ENCODE data around the gene SYCP2. TPM values are rescaled to one million over a fixed set of nuclear protein-coding genes. Genes with fewer than 3 reads are reported as not detected.

The SYCP2 gene
- total RNA-seq, 1 donor from 2014 or later: 2.5 TPM

DNA sequence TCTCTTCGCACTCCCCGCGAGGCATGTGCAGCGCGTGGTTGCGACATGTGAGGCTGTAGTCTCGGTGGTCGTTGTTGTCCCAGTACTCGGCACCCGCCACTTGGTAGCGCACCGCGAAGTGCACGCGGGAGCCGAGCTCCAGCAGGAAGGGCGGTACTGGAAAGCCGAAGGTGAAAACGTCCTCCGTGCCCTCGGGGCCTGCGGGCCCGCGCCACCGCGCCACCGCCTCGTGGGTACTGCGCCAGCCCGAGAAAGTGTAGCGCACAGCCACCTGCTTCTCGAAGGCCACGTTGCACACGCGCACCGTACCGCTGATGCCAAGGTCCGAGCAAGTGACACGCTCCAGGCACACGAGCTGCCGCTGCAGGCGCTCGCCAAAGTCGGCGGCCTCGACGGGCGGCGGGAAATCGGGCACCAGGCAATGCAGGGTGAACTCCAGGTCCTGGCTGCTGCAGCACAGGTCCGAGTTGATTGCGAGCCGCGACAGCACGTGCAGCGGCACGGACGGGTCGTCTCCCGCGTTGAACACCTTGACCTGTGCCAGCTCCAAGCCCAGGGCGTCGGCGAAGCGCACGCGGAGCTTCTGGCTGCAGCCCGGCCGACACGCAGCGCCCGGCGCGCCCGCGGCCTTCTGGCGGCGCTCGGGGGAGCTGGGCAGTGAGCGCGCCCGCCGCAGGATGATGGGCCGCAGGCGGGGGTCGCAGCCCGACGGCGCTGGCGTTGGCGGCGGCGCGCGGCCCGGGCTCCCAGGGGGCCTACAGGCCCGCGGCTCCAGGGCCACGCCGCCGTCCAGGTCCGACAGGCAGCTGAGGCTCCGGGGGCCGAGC is 5.8 kb upstream of the SYCP2 start:
- peak; percentile 85 for DNase-seq (ENCODE audit: low spot score)
- Mint-ChIP-seq H3K9me3 (ENCODE audit: low read depth) (no peaks in the 10 kb centered on the region), H3K36me3 (ENCODE audit: low read depth) (peaks cover 2% of the 10 kb centered on the region), H3K27me3 (ENCODE audit: low read depth) (no peaks in the 10 kb centered on the region), H3K4me3 (ENCODE audit: unreplicated experiment) (peak overlapping the region; percentile 87), H3K4me1 (ENCODE audit: low read depth) (peaks cover 36% of the 10 kb centered on the region), H3K27ac (ENCODE audit: unreplicated experiment) (no peak overlapping the region)
- TF ChIP-seq, protein P1, sequence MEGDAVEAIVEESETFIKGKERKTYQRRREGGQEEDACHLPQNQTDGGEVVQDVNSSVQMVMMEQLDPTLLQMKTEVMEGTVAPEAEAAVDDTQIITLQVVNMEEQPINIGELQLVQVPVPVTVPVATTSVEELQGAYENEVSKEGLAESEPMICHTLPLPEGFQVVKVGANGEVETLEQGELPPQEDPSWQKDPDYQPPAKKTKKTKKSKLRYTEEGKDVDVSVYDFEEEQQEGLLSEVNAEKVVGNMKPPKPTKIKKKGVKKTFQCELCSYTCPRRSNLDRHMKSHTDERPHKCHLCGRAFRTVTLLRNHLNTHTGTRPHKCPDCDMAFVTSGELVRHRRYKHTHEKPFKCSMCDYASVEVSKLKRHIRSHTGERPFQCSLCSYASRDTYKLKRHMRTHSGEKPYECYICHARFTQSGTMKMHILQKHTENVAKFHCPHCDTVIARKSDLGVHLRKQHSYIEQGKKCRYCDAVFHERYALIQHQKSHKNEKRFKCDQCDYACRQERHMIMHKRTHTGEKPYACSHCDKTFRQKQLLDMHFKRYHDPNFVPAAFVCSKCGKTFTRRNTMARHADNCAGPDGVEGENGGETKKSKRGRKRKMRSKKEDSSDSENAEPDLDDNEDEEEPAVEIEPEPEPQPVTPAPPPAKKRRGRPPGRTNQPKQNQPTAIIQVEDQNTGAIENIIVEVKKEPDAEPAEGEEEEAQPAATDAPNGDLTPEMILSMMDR (IDR thresholded peaks at IDR 0.05): no peak

DNA sequence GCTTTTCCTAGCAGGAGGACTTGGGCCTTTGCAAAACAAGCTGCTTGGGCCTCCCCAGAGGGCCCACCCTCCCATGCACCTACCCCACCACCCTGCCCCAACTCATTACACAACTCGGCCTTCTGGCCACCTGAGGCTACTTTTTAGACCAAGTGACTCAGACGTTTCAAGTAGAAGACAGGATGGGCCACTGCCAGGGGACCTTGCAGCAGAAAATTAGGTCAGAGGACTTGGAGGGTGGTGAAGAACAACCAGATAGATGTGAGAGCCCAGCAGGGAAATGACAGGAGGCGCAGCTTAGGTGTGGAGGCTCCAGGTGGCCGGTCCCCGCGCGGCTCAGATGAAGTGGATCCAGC is 5.2 kb upstream of the SYCP2 start:
- peak overlapping the region; percentile 72 for H3K4me3 Mint-ChIP-seq (ENCODE audit: unreplicated experiment)
- no peaks in the 10 kb centered on the region for H3K36me3 Mint-ChIP-seq (ENCODE audit: low read depth)
- no peaks in the 10 kb centered on the region for H3K27me3 Mint-ChIP-seq (ENCODE audit: low read depth)
- H3K27ac Mint-ChIP-seq (ENCODE audit: unreplicated experiment): peak overlapping the region; percentile 86
- DNase-seq (ENCODE audit: low spot score): no peak
- TF ChIP-seq, protein P1 (IDR thresholded peaks at IDR 0.05): no peak
- H3K4me1 Mint-ChIP-seq (ENCODE audit: low read depth): peaks cover 36% of the 10 kb centered on the region
- H3K9me3 Mint-ChIP-seq (ENCODE audit: low read depth): no peaks in the 10 kb centered on the region

DNA sequence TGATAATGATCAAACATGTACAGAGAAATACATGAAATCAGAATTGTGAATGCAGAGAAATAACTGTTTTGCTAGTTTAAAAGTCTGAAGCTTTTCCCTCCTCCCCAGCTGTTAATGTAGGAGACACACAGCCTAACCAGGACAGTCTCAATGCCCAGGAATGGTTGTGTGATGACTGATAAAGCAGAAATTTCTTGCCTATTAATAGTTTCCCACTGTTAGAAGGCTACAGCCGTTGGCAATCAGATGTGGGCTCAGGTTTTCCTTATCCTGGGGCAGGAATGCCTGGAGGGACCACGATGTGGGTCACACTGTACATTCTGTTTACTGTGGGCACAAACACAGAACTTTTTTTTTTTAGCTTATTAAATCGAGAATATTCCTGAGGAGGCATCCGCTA is 4.8 kb upstream of the SYCP2 start:
- Mint-ChIP-seq H3K27ac (ENCODE audit: unreplicated experiment) (peak overlapping the region; percentile 86), H3K4me3 (ENCODE audit: unreplicated experiment) (peak overlapping the region; percentile 72)

DNA sequence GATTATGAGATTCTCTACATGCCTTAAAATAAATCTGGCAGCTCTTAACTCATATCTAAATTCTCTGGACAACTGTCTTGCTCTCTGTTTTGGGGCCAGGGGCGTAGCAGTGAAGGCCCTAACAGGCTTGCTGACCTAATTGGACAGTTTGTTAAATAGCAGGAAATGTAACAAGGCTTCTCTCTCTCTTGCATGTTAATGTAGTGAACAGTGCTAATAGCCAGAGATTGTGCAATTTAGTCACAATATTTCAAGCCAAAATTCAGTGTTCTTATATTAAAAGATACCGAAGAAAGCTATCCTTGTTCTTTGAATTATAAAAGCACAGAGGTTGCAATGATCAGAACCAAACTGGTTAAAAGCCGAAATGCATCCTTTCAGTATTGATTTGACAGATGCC is 3.7 kb upstream of the SYCP2 start:
- no peak for DNase-seq (ENCODE audit: low spot score)
- Mint-ChIP-seq H3K4me3 (ENCODE audit: unreplicated experiment) (no peak overlapping the region), H3K36me3 (ENCODE audit: low read depth) (no peaks in the 10 kb centered on the region), H3K27me3 (ENCODE audit: low read depth) (no peaks in the 10 kb centered on the region), H3K9me3 (ENCODE audit: low read depth) (no peaks in the 10 kb centered on the region), H3K27ac (ENCODE audit: unreplicated experiment) (no peak overlapping the region), H3K4me1 (ENCODE audit: low read depth) (peaks cover 36% of the 10 kb centered on the region)
- TF ChIP-seq, protein P1 (IDR thresholded peaks at IDR 0.05): no peak

More for the DNA sequence above, 4.8 kb upstream of the SYCP2 start:
- H3K4me1 Mint-ChIP-seq (ENCODE audit: low read depth): peaks cover 36% of the 10 kb centered on the region
- H3K27me3 Mint-ChIP-seq (ENCODE audit: low read depth): no peaks in the 10 kb centered on the region
- no peaks in the 10 kb centered on the region for H3K36me3 Mint-ChIP-seq (ENCODE audit: low read depth)
- TF ChIP-seq, protein P1 (IDR thresholded peaks at IDR 0.05): no peak
- H3K9me3 Mint-ChIP-seq (ENCODE audit: low read depth): no peaks in the 10 kb centered on the region
- DNase-seq (ENCODE audit: low spot score): no peak

DNA sequence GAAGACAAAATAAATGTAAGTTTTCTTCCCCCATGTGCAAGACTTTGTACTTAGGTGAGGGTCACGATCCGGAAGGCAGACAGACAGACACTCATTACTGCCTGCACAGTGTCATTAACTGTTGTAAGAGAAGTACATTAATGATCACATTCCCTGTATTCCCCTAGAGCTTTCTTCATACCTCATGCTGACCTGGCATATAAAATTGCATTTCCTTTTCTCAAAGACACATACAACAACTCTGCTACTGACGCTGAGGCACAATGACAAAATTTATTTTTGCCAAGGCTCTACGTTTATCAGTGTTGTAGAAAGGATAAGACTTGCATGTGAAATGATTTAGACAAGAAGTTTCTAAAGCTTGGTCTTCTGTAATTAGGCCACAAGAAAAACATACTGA is 3.0 kb upstream of the SYCP2 start:
- H3K9me3 Mint-ChIP-seq (ENCODE audit: low read depth): no peaks in the 10 kb centered on the region
- H3K27me3 Mint-ChIP-seq (ENCODE audit: low read depth): no peaks in the 10 kb centered on the region
- TF ChIP-seq, protein P1 (IDR thresholded peaks at IDR 0.05): no peak
- no peaks in the 10 kb centered on the region for H3K36me3 Mint-ChIP-seq (ENCODE audit: low read depth)
- H3K27ac Mint-ChIP-seq (ENCODE audit: unreplicated experiment): no peak overlapping the region
- peaks cover 32% of the 10 kb centered on the region for H3K4me1 Mint-ChIP-seq (ENCODE audit: low read depth)
- no peak overlapping the region for H3K4me3 Mint-ChIP-seq (ENCODE audit: unreplicated experiment)
- DNase-seq (ENCODE audit: low spot score): no peak

Data from chondrocyte (in vitro differentiated cells).